K562 (cell line): ENCODE measurements around the gene SERINC5. TPM values are rescaled to one million over a fixed set of nuclear protein-coding genes. Genes with fewer than 3 reads are reported as not detected.

Experiments
- ATAC-seq: fragments of 200-7000 bp; cut with Tn5 transposase; 3 replicates; pipeline ENCODE4 v1.9.1; 2020; ENCODE audit warnings: moderate library complexity
- BruUV-seq: library from RNA; stranded (reverse); fragments of 400-500 nt; replicated peaks from 2 replicates; lab custom pipeline; 2021; lab: Mats Ljungman, UMichigan
- CTCF ChIA-PET: fragments of 300-600 bp; formaldehyde crosslinking; extraction: SDS; loops from one replicate; lab custom pipeline; 2021; ENCODE audit warnings: low intra/inter-chr PET ratio; lab: Yijun Ruan, JAX
- POLR2A ChIA-PET: fragments of 300-600, 350-650 bp; sonication (Branson Sonifier 250); formaldehyde crosslinking; extraction: SDS; loops from one replicate; lab custom pipeline; 2021; ENCODE audit warnings: antibody characterized with exemption, inconsistent platforms; lab: Yijun Ruan, JAX
- DNase-seq, 4 experiments: peaks; one replicate each; pipeline versions ENCODE4 v3.0.0 to v3.0.0-alpha.2; 2011 to 2018; ENCODE audit warnings: low spot score in 3 of 4, mixed read lengths in 3 of 4; ENCODE audit errors: extremely low read depth in 1 of 4
- FAIRE-seq: peaks from 2 replicates; lab custom pipeline; 2011; peaks lifted over from hg19 to GRCh38; lab: Jason Lieb, UNC
- H2AFZ ChIP-seq: 2 replicates; pipeline ENCODE4 v1.6.0; 2011; ENCODE audit warnings: low read depth, low read length, control low read depth, inconsistent platforms
- H3K27ac ChIP-seq: fragments of 200-600 bp; 3 replicates; pipeline ENCODE4 v1.8.0; 2011; ENCODE audit warnings: low read depth, mild to moderate bottlenecking, control low read depth, inconsistent platforms, low read length, moderate library complexity, mixed read lengths; ENCODE audit errors: extremely low read depth
- H3K27me3 ChIP-seq, 2 experiments: fragments of 300-600 bp in 1 of 2; 2 replicates in 1 of 2; 3 replicates in 1 of 2; pipeline versions ENCODE4 v1.6.0 to v1.8.0; 2011; ENCODE audit warnings: inconsistent platforms in 2 of 2, low read length in 2 of 2, mild to moderate bottlenecking in 1 of 2, mixed read lengths in 1 of 2, moderate library complexity in 1 of 2; ENCODE audit not compliant: control insufficient read depth in 2 of 2, insufficient read depth in 2 of 2
- H3K36me3 ChIP-seq: fragments of 300-600 bp; 3 replicates; pipeline ENCODE4 v1.8.0; 2011; ENCODE audit warnings: mild to moderate bottlenecking, low read length, inconsistent platforms; ENCODE audit not compliant: control insufficient read depth, insufficient read depth
- H3K4me1 ChIP-seq, 2 experiments: fragments of 200-600 bp in 1 of 2; replicated peaks in 1 of 2; 2 replicates in 1 of 2; 3 replicates in 1 of 2; pipeline versions ENCODE4 v1.5.1 to v1.8.0; 2011; ENCODE audit warnings: inconsistent platforms in 2 of 2, low read length in 2 of 2, mild to moderate bottlenecking in 1 of 2, mixed read lengths in 1 of 2, moderate library complexity in 1 of 2; ENCODE audit not compliant: control insufficient read depth in 2 of 2, insufficient read depth in 2 of 2
- H3K4me2 ChIP-seq: 2 replicates; pipeline ENCODE4 v1.6.1; 2011; ENCODE audit warnings: low read length, control low read depth, inconsistent platforms, mixed read lengths; ENCODE audit not compliant: insufficient read depth
- H3K4me3 ChIP-seq: fragments of 200-600 bp; sonication (generic), shearing (Covaris generic); 2 replicates; pipeline ENCODE4 v1.5.1; 2016; ENCODE audit warnings: control low read depth, inconsistent platforms
- H3K79me2 ChIP-seq: fragments of 200-600 bp; 3 replicates; pipeline ENCODE4 v1.8.0; 2011; ENCODE audit warnings: low read length, inconsistent platforms; ENCODE audit not compliant: control insufficient read depth, insufficient read depth
- H3K9ac ChIP-seq, 2 experiments: 2 replicates each; pipeline versions ENCODE4 v1.6.0 to v1.6.1; 2011; ENCODE audit warnings: low read depth in 2 of 2, low read length in 2 of 2, control low read depth in 1 of 2, inconsistent platforms in 1 of 2, mild to moderate bottlenecking in 1 of 2, mixed read lengths in 1 of 2; ENCODE audit not compliant: insufficient read depth in 1 of 2
- H3K9me1 ChIP-seq: one replicate; pipeline ENCODE4 v1.6.0; 2011; ENCODE audit warnings: inconsistent platforms, mild to moderate bottlenecking, low read length, moderate library complexity; ENCODE audit not compliant: control insufficient read depth, insufficient read depth
- H3K9me3 ChIP-seq: replicated peaks from 2 replicates; pipeline ENCODE4 v1.5.1; 2011; ENCODE audit warnings: low read depth, low read length, inconsistent platforms; ENCODE audit not compliant: control insufficient read depth, insufficient read depth
- H4K20me1 ChIP-seq: replicated peaks from 2 replicates; pipeline ENCODE4 v1.6.1; 2011; ENCODE audit warnings: low read length, inconsistent platforms, mixed read lengths; ENCODE audit not compliant: control insufficient read depth, insufficient read depth
- CHAMP1 ChIP-seq: fragments of 450-650 bp; IDR thresholded peaks from 2 replicates; pipeline ENCODE4 v1.6.1; 2016; ENCODE audit warnings: mild to moderate bottlenecking
- HLTF ChIP-seq: fragments of 450-650 bp; IDR thresholded peaks from 2 replicates; pipeline ENCODE4 v1.6.1; 2016
- NCOA6 ChIP-seq: fragments of 450-650 bp; IDR thresholded peaks from 2 replicates; pipeline ENCODE4 v1.6.1; 2017; ENCODE audit warnings: mild to moderate bottlenecking
- RBM39 ChIP-seq: fragments of 200-400 bp; formaldehyde crosslinking; optimal IDR thresholded peaks from 2 replicates; pipeline ENCODE3; 2018; ENCODE audit warnings: low read depth, low read length
- SMAD4 ChIP-seq: fragments of 250-450 bp; sonication (Bioruptor Pico); conservative IDR thresholded peaks from 2 replicates; pipeline ENCODE4 v1.8.0; 2021; ENCODE audit warnings: inconsistent platforms, mild to moderate bottlenecking, moderate library complexity
- THAP12 ChIP-seq: fragments of 250-450 bp; sonication (Bioruptor Pico); IDR thresholded peaks from 2 replicates; pipeline ENCODE4 v1.9.0; 2021; ENCODE audit warnings: mild to moderate bottlenecking, inconsistent platforms
- ZBTB17 ChIP-seq: fragments of 450-650 bp; formaldehyde crosslinking; IDR thresholded peaks from 2 replicates; pipeline ENCODE4 v1.4.0; 2020; ENCODE audit warnings: mild to moderate bottlenecking
- WGBS: fragments of 100-300 bp; shearing (Covaris generic); methylation state at CpG from one replicate; pipeline ENCODE4 v1.1.6; 2016; ENCODE audit warnings: low coverage, mixed read lengths; ENCODE audit not compliant: insufficient coverage; ENCODE audit errors: missing lambda C conversion rate; 5-methylcytosine and 5-hydroxymethylcytosine counted together
- in situ Hi-C: fragments of 300-500 bp; cut with MboI; formaldehyde crosslinking; loops from 4 replicates; pipeline ENCODE4 v1.15.0; 2018; ENCODE audit warnings: inconsistent platforms, mixed read lengths
- intact Hi-C: fragments of 100-400 bp; cut with micrococcal nuclease; formaldehyde crosslinking; loops from 2 replicates; pipeline ENCODE4 v1.14.2; 2022
- polyA plus RNA-seq, 8 experiments: library from polyadenylated mRNA; depleted of rRNA in 4 of 8; stranded (reverse) in 5 of 8; unstranded in 3 of 8; fragments of >200 nt; fragmentation: Nextera tagmentation in 2 of 8; fragmentation: Illumina TruSeq in 1 of 8; extraction: Ambion mirVana in 2 of 8; extraction: Trizol in 1 of 8; gene quantifications; 2 replicates each; pipeline versions ENCODE4 v1.2.1 to v1.2.3, GENCODE V29; 2011 to 2014; ENCODE audit warnings: inconsistent platforms in 1 of 8, missing spikeins in 1 of 8
- total RNA-seq, 7 experiments: library from RNA; depleted of rRNA in 6 of 7; stranded (reverse); fragments of >200 nt in 6 of 7; fragmentation: Illumina TruSeq in 2 of 7; extraction: Trizol in 2 of 7; gene quantifications; 2 replicates each; pipeline versions ENCODE4 v1.2.1 to v1.2.3, GENCODE V29; 2011 to 2021; ENCODE audit warnings: low replicate concordance in 1 of 7

Gene SERINC5
- total and polyA plus RNA-seq, 9 of the 15 experiments (the other 6 are each of a cell fraction or from before 2014, with no cell fraction given): 1.4 to 7.9 (median 3.7) TPM

- intact Hi-C loops (loop anchor here (5.0 kb wide), 1 partner anchor 63 kb away; the partner anchor contains the start of gene SERINC5), in situ Hi-C loops (no loop called here)
- BruUV-seq: no TSS peak
- no peaks in the 10 kb centered on the region for H3K9me1 ChIP-seq
- ATAC-seq (no peak), FAIRE-seq (no peak), DNase-seq (no peak)
- POLR2A ChIA-PET: interaction anchor here (3.6 kb wide), 1 partner anchor 10 kb away, joined by 21 read pairs; no protein-coding TSS in a partner anchor
- no peak overlapping the region for H3K4me3 ChIP-seq
- no peak overlapping the region for H3K4me2 ChIP-seq
- no peaks in the 10 kb centered on the region for H3K79me2 ChIP-seq
- CTCF ChIA-PET: no interaction called here
- H3K27me3 ChIP-seq: no peaks in the 10 kb centered on the region
- TF ChIP-seq CHAMP1 (no peak), THAP12 (no peak), RBM39 (no peak), NCOA6 (no peak), HLTF (no peak), ZBTB17 (CRISPR knock-in tag) (no peak), SMAD4 (CRISPR knock-in tag) (no peak)
- no peaks in the 10 kb centered on the region for H4K20me1 ChIP-seq
- no peak overlapping the region for H2AFZ ChIP-seq
- no peaks in the 10 kb centered on the region for H3K9me3 ChIP-seq
- H3K36me3 ChIP-seq: no peaks in the 10 kb centered on the region
- no peak overlapping the region for H3K27ac ChIP-seq
- H3K4me1 ChIP-seq: peaks cover 5 to 33% of the 10 kb centered on the region in 2 experiments; a peak in 4 of 5 replicates
- no peak overlapping the region for H3K9ac ChIP-seq
- 72% methylated on average over 4 of the region's 4 CpGs for WGBS
Observed at GRCh38 chr5:80194468-80194867, 61.4 kb downstream of the SERINC5 start.
